ENCODE results near the gene GAS7.

The GAS7 gene

DNA sequence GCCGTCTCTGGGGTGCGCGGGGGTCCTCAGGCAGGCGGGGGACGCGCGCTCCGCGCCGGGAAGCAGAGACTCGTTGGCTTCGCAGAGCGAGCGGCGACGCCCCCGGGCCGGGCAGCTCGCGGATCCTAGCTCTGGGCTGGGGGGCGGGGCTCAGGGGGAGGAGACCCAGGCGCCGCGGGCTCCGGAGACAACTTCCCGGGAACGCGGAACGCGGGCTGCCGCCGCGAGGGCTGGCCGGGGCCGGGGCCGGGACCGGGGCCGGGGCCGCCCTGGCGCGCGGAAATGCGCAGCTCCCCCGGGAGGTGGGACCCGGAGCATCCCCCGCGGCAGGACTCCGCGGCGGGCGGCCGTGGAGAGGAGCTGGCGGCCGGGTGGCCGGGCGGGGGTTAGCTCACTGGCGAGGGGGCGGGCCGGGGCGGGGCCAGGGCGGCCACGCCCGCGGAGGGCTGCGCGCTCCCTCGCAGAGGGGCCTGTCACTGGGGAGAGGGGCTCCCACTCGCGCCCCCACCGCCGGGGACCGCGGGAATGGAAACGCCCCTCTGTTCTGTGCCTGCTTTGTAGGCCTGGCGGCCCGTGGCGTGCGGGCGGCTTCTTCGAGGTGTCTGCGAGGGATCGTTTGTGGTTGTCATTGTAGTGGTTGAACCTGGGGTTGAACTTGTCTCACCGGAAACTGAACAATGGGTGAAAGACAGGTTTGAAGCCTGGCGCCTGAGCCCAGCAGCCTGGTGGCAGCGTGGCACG lies at the start of gene GAS7:
TSS of gene GAS7 (minus strand) at position 98 of the 741 bp plus-strand sequence.
- DNase-seq (ENCODE audit: low read depth): no peak

DNA sequence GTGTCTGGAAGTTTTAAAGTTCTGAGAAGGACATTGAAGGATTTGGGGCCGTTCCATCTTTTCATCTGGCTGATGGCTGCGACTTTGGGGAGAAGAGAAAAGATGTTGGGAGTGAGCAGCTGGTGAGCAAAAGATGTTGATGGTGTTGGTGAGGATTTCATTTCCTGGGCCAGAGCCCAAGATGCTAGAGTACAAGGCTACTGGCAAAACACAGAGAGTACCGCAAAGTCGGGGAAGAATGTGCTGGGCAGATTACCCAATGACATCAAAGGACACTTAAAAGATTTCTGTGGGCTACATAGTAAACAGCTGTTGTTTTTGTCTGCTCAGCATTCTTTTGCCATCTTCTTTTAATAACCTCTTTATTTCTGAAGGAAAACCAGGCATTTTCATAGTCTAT lies 49.4 kb upstream of the GAS7 start:
- no peak for DNase-seq (ENCODE audit: low read depth)

DNA sequence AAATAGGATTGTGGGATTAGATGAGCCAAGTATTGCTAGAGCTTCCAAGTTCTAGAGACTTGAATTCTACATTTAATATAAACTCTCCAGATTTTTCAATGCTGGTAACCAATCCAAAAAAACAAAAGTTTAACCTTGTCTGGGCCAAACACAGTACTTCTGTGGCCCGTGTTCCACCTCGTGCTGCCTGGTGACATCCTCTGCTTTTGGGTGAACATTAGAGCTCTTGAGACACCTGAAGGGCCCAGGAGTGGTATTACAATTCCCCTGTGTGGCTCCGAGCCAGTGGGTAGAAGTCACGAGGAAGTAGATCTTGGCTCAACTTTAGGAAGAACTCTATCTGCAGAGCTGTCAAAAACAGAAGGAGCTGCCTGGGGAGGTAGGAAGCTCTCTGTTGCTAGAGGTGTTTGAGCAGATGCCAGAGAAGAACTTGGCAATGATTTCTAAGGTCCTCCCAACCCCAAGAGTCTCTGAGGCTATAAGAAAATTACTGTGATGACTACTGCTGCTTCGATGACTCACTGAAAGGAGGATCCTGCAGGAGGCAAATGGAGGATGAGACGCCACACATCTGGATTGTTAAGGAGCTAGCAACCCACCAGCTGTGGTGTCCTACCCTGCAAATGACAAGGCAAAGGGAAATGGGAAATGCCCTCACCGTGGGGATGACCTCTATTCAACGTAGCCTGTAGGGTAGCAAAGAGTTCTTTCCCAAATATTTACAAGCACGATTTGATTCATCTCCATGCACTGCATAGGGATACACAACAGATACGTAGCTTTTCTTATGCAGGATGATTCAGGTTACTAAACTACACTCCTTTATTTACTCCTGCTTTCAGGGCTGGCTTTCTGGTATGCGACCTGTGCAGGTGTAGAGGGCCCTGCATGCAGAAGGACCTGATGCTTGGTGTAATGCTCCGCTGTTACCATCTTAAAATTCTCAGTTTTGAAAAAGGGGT lies 45.8 kb upstream of the GAS7 start:
- DNase-seq (ENCODE audit: low read depth): no peak

- DNase-seq (ENCODE audit: low read depth): no peak
Observed at GRCh38 chr17:10241781-10242180, 43.4 kb upstream of the GAS7 start.

DNA sequence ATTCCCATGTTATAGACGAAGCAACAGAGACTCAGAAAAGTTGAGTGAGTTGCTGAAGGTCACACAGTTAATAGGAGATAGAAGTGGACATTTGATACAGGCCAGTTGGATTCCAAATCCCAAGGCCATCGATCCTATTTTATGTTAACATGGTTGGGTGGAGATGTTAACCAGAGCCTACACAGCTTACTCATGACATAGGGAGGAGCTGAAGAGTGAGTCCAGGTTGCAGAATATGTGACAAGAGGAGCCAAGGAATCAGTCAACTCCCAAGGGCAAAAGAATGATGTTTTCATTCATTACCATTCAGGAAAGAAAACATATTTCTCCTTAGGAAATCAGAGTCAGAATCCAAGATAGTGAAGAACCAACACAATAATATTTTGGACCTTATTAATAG lies 40.3 kb upstream of the GAS7 start:
- DNase-seq (ENCODE audit: low read depth): no peak

- no peak for DNase-seq (ENCODE audit: low read depth)
Observed at GRCh38 chr17:10234033-10234432, 35.6 kb upstream of the GAS7 start.

DNA sequence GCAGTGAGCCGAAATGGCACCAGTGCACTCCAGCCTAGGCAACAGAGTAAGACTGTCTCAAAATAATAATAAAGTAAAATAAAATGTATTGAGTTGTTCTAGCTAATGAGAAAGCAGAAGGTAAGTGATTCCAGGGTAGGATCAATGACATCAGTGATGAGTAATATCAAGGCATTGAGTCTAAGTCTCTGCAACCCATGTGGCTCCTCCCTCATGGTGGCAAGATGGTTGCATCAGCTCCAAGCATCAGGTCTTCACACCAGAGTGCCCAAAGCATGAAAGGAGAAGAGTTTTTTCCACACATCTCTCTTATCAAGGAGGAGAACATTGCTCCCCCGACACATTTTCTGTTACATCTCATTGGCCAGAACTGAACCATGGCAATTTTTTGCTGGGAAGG lies 34.8 kb upstream of the GAS7 start:
- no peak for DNase-seq (ENCODE audit: low read depth)

DNA sequence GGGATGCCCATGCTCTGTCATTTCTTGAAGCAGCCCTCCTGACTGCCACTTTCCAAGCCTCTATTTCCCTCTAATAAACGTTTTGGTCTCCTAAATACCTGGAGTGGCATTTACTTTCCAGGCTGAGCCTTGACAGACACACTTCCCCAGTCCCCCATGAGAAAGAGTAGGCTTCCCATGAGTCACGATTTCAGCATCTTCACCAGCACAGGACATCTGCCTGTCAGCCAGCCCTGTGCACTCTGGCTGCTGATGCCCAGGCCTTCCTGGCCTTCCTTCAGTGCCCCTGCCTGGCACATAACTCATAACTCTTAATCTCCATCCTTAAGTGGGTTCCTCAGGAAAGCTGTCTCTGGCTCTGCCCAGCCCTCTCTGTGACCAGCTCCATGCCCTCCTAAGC lies 30.8 kb upstream of the GAS7 start:
- DNase-seq (ENCODE audit: low read depth): no peak

DNA sequence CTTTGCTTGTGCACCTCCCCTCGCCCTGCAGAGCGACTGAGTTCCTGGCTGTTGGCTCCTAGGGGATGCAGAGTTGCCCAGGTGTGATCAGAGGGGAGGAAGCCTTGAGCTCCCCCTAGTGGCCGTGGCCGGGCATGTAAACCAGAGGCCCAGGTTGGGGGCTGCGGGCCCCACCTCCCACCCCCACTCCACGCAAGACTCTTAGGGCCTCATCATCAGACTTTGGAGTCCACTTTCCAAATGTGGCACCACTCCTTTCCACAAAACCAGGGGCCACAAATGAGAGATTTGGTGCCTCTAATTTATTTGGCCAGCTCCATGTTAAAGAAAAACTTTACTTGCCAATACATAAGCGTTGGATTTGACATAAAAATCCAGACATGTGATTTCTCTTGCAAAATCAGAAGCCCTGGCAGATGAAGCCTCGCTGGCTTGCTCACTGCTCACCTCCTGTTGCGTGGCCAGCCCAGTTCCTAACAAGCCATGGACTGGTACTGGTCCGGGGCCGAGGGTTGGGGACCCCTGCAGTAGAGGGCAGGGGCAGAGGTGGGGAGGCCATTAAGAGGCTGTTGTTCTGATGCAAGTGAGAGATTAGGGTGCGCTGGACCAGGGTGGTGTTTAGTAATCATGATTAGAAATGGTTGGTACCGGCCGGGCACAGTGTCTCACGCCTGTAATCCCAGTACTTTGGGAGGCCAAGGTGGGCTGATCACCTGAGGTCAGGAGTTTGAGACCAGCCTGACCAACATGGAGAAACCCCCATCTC lies 28.7 kb upstream of the GAS7 start:
- no peak for DNase-seq (ENCODE audit: low read depth)

GRCh38 chr17:10224582-10225195 lies 26.3 kb upstream of the GAS7 start:
- no peak for DNase-seq (ENCODE audit: low read depth)

DNA sequence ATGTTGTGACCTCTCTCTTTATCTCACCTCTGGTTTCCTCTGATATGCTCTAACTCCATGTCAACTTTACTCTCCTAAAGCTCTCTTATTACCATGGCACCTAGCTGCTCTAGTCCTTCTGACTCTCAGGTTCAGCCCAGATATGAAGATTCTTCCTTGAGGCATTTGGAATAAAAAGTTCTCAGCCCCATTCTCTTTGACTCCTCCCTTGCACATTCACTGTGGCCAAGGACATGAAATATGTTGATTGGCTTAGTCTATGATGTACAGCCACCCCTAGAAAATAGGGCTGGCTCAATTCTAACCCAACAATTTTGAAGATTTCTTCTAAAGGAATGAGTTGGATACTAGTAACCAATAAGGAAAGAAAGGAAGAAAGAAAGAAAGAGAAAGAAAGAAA lies 20.8 kb upstream of the GAS7 start:
- no peak for DNase-seq (ENCODE audit: low read depth)

- DNase-seq (ENCODE audit: low read depth): no peak
Observed at GRCh38 chr17:10217916-10218315, 19.5 kb upstream of the GAS7 start.

- DNase-seq (ENCODE audit: low read depth): no peak
Observed at GRCh38 chr17:10216213-10216938, 18.0 kb upstream of the GAS7 start.

DNA sequence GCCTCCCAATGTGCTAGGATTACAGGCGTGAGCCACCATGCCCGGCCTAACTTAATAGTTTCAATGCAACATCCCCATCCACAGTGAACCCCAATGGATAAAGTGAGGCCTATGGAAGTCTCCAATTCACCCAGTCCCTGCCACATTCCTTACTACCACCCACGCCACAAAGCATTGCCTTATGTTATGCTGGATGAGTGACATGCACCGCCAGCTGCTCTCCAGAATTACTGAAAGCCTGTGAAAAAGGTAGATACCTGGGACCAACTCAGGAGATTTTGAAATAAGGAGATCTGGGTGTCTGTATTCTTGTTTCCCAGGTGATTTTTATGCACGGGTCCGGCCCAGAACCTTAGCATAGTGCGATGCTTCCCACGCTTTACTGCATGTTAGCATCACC lies 16.9 kb upstream of the GAS7 start:
- DNase-seq (ENCODE audit: low read depth): no peak

- DNase-seq (ENCODE audit: low read depth): no peak
Observed at GRCh38 chr17:10211666-10212065, 13.3 kb upstream of the GAS7 start.

DNA sequence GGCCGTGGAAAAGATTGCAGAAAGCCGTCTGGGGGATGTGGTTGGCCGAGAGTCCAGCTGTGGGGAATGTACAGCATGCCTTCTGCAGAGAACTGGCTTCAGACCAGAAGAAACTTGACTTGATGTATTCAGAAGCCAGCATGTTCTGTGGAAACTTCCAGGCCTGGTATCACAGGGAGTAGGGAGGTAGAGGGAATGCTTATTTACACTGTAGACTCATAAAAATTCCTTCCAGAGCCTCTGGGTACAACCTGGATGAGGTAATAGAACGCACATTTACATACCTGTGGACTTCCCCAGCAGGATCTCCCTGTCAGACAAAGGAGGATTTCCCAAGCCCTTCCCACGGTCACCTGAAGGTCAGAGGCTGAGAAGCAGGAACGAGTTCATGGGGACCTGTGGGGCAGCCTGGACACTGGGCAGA lies 11.8 kb upstream of the GAS7 start:
- no peak for DNase-seq (ENCODE audit: low read depth)

- no peak for DNase-seq (ENCODE audit: low read depth)
Observed at GRCh38 chr17:10208604-10209193, 10.3 kb upstream of the GAS7 start.

- no peak for DNase-seq (ENCODE audit: low read depth)
Observed at GRCh38 chr17:10207153-10207552, 8.7 kb upstream of the GAS7 start.

- DNase-seq (ENCODE audit: low read depth): no peak
Observed at GRCh38 chr17:10205549-10206185, 7.3 kb upstream of the GAS7 start.

DNA sequence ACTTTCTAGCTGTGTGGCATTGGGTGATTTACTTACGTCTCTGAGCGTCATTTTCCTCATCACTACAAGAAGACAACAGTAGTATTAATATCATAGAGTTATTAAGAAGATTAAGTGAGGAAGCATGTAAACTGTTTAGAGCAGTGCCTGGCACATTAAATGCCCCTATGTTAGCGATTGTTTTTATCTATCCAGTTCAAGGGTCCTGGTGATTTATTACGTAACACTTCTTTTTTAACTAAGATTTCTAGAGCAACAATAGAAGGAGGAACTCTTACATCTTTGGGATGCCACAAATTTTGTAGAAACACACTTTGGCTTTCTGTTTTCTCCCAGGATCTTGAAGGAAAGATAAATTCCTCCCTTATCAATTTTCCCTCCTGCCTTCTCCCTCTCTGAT lies 3.3 kb upstream of the GAS7 start:
- no peak for DNase-seq (ENCODE audit: low read depth)
